ENCODE results near the gene CDKN3.
"Not testable (repeated sequence)": the region's sequence is repeated elsewhere in the genome, so short reads cannot be mapped to it uniquely, and the experiment has no call there.

CDKN3 gene

GRCh38 chr14:54435500-54435981 lies 38.7 kb downstream of the CDKN3 start:
- Histone ChIP-seq H3K9me2 (replicated peaks; ENCODE audit: control insufficient read depth, low read length) (no peaks in the 10 kb centered on the region), H3K36me3 (ENCODE audit: control insufficient read depth, low read length) (peaks cover 94% of the 10 kb centered on the region), H3K79me2 (ENCODE audit: control insufficient read depth, low read length) (peaks cover 98% of the 10 kb centered on the region), H3K4me2 (ENCODE audit: low read length) (peak overlapping the region; percentile 88), H3K4me1 (ENCODE audit: control insufficient read depth, low read length) (peaks cover 64% of the 10 kb centered on the region), H4K20me1 (ENCODE audit: control insufficient read depth, insufficient read depth, low read depth, low read length) (peaks cover 32% of the 10 kb centered on the region; the same call in 1 of the 2 replicates), H3K4me3 (ENCODE audit: low read length) (peak overlapping the region; percentile 39), H3K9me3 (ENCODE audit: control insufficient read depth, insufficient read depth, low read length) (no peaks in the 10 kb centered on the region), H3K27me3 (ENCODE audit: control insufficient read depth, low read length) (no peaks in the 10 kb centered on the region), H3K27ac (ENCODE audit: low read depth, low read length) (no peak overlapping the region), H3F3A (ENCODE audit: control insufficient read depth, insufficient read depth) (no peaks in the 10 kb centered on the region)
- no peak for TF ChIP-seq EZH2phosphoT487 (IDR thresholded peaks at IDR 0.05; ENCODE audit: borderline replicate concordance, low read length)
- no peak for TF ChIP-seq CTCF (IDR thresholded peaks at IDR 0.05; ENCODE audit: low read depth, low read length, poor library complexity, severe bottlenecking)

GRCh38 chr14:54437954-54438353 lies 41.1 kb downstream of the CDKN3 start:
- H3K4me1 ChIP-seq (ENCODE audit: control insufficient read depth, low read length) = peaks cover 73% of the 10 kb centered on the region
- not testable (repeated sequence) for H3F3A ChIP-seq (ENCODE audit: control insufficient read depth, insufficient read depth); H3K27me3 ChIP-seq (ENCODE audit: control insufficient read depth, low read length); H3K9me3 ChIP-seq (ENCODE audit: control insufficient read depth, insufficient read depth, low read length); H3K27ac ChIP-seq (ENCODE audit: low read depth, low read length); H3K4me3 ChIP-seq (ENCODE audit: low read length); H3K9me2 ChIP-seq (replicated peaks; ENCODE audit: control insufficient read depth, low read length)
- H3K36me3 ChIP-seq (ENCODE audit: control insufficient read depth, low read length) = peaks cover 72% of the 10 kb centered on the region
- peak overlapping the region; percentile 88 for H3K4me2 ChIP-seq (ENCODE audit: low read length)
- H3K79me2 ChIP-seq (ENCODE audit: control insufficient read depth, low read length) = peaks cover 81% of the 10 kb centered on the region
- peaks cover 30% of the 10 kb centered on the region; the same call in 1 of the 2 replicates for H4K20me1 ChIP-seq (ENCODE audit: control insufficient read depth, insufficient read depth, low read depth, low read length)

- no peaks in the 10 kb centered on the region for H3K27me3 ChIP-seq (ENCODE audit: control insufficient read depth, low read length)
- H4K20me1 ChIP-seq (ENCODE audit: control insufficient read depth, insufficient read depth, low read depth, low read length) = peaks cover 29% of the 10 kb centered on the region; the same call in 1 of the 2 replicates
These were observed 41.9 kb downstream of the CDKN3 start for GRCh38 chr14:54438703-54439102.

More at GRCh38 chr14:54438703-54439102, 41.9 kb downstream of the CDKN3 start:
- TF ChIP-seq EZH2phosphoT487 (IDR thresholded peaks at IDR 0.05; ENCODE audit: borderline replicate concordance, low read length) (no peak), CTCF (IDR thresholded peaks at IDR 0.05; ENCODE audit: low read depth, low read length, poor library complexity, severe bottlenecking) (no peak)
- H3K9me2 ChIP-seq (replicated peaks; ENCODE audit: control insufficient read depth, low read length) = no peaks in the 10 kb centered on the region
- H3F3A ChIP-seq (ENCODE audit: control insufficient read depth, insufficient read depth) = no peaks in the 10 kb centered on the region
- no peaks in the 10 kb centered on the region for H3K9me3 ChIP-seq (ENCODE audit: control insufficient read depth, insufficient read depth, low read length)
- H3K4me2 ChIP-seq (ENCODE audit: low read length) = peak overlapping the region; percentile 88
- H3K27ac ChIP-seq (ENCODE audit: low read depth, low read length) = no peak overlapping the region
- peaks cover 73% of the 10 kb centered on the region for H3K4me1 ChIP-seq (ENCODE audit: control insufficient read depth, low read length)
- peaks cover 74% of the 10 kb centered on the region for H3K79me2 ChIP-seq (ENCODE audit: control insufficient read depth, low read length)
- peak overlapping the region; percentile 12 for H3K4me3 ChIP-seq (ENCODE audit: low read length)
- H3K36me3 ChIP-seq (ENCODE audit: control insufficient read depth, low read length) = peaks cover 65% of the 10 kb centered on the region

All from DOHH2 (cell line).